Loucy (cell line): Measurements from ENCODE around the gene NKX2-2.

ENCODE experiments used
- CTCF ChIP-seq: fragments of 200-600 bp; sonication (generic); conservative IDR thresholded peaks from 2 replicates; pipeline ENCODE4 v1.5.1; 2014; ENCODE audit warnings: mild to moderate bottlenecking, antibody characterized with exemption, low read length
- EZH2phosphoT487 ChIP-seq: fragments of 200-600 bp; IDR thresholded peaks from 2 replicates; pipeline ENCODE4 v1.6.1; 2018; ENCODE audit warnings: antibody characterized with exemption, mild to moderate bottlenecking, moderate library complexity, borderline replicate concordance

GRCh38 chr20:21507400-21508229 is 6.2 kb downstream of the NKX2-2 start:
- TF ChIP-seq CTCF: no peak
- no peak for TF ChIP-seq EZH2phosphoT487
